Fibroblast of lung (primary cell): ENCODE measurements around the gene RRAS.

Experiments
- EZH2 ChIP-seq: IDR thresholded peaks from 2 replicates; pipeline ENCODE4 v1.5.1; 2012; ENCODE audit warnings: low read length, control low read depth, mild to moderate bottlenecking; ENCODE audit errors: missing control alignments
- TF ChIP-seq, protein P1 (sequence below), 2 donors: IDR thresholded peaks in 1 of 2; conservative IDR thresholded peaks in 1 of 2; 1 replicate in 1 of 2; 2 replicates in 1 of 2; pipeline ENCODE4 v1.5.1; 2011 to 2012; ENCODE audit warnings: low read length in 2 of 2, control low read depth in 1 of 2, inconsistent platforms in 1 of 2, low read depth in 1 of 2, mild to moderate bottlenecking in 1 of 2

DNA sequence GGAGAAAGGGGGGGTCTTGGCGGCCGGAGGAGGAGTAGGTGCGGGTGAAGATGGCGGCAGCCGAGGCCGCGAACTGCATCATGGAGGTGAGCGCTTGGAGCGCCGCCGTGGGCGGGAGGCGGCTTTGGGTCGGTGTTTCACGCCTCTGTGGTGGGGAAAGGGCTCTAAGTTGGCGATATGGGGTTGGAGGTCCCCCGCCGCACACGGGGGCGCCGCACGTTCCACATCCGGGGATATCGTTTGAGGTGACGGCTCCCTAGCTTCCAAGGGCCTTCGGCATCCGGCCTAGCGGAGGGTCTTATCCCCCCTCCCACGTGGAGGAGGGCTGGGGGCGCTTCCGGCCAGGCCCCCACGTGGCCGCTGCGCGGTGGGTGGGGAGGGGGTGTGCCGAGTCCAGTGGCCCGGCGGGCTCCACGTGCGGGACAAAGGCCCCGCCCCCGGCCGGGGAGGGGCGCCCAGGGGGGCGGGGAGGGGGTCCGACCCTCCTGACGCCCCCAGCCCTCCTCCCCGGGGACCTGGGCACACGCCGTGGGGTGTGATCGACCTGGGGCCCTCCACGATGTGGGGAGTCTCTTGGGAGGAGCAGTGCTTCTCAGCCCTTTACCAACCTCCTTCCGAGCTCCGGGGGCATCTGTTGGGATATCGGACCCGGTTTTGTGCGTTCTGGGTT lies 37.4 kb upstream of the RRAS start, which contains the start of gene PRMT1:
- TF ChIP-seq, protein P1, sequence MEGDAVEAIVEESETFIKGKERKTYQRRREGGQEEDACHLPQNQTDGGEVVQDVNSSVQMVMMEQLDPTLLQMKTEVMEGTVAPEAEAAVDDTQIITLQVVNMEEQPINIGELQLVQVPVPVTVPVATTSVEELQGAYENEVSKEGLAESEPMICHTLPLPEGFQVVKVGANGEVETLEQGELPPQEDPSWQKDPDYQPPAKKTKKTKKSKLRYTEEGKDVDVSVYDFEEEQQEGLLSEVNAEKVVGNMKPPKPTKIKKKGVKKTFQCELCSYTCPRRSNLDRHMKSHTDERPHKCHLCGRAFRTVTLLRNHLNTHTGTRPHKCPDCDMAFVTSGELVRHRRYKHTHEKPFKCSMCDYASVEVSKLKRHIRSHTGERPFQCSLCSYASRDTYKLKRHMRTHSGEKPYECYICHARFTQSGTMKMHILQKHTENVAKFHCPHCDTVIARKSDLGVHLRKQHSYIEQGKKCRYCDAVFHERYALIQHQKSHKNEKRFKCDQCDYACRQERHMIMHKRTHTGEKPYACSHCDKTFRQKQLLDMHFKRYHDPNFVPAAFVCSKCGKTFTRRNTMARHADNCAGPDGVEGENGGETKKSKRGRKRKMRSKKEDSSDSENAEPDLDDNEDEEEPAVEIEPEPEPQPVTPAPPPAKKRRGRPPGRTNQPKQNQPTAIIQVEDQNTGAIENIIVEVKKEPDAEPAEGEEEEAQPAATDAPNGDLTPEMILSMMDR (conservative IDR thresholded peaks at IDR 0.05 in 1 of 2, IDR thresholded peaks at IDR 0.05 in 1 of 2; ENCODE audit: low read depth in 1 of 2, low read length in 2 of 2): no peak
- TF ChIP-seq EZH2: no peak
